Panc1 (cell line): Measurements from ENCODE around the gene AIFM1. TPM values are rescaled to one million over a fixed set of nuclear protein-coding genes. Genes with fewer than 3 reads are reported as not detected.

ENCODE experiments used
- ATAC-seq: fragments of 200-7000 bp; cut with Tn5 transposase; 2 replicates; pipeline ENCODE4 v1.9.1; 2020; ENCODE audit warnings: mild to moderate bottlenecking, moderate library complexity
- BruUV-seq: library from RNA; stranded (reverse); fragments of 400-500 nt; replicated peaks from 2 replicates; lab custom pipeline; 2021; lab: Mats Ljungman, UMichigan
- CTCF ChIA-PET: fragments of 300-600 bp; sonication (Branson Sonifier 250); formaldehyde crosslinking; loops from one replicate; lab custom pipeline; 2022; ENCODE audit warnings: antibody characterized with exemption; lab: Charles Lee
- POLR2A ChIA-PET: fragments of 300-600 bp; sonication (Branson Sonifier 250); formaldehyde crosslinking; loops from one replicate; lab custom pipeline; 2022; ENCODE audit warnings: antibody characterized with exemption; lab: Charles Lee
- DNase-seq: peaks from one replicate; pipeline ENCODE4 v3.0.0-alpha.2; 2010; ENCODE audit warnings: low read depth, low spot score
- H3K27ac ChIP-seq: 2 replicates; pipeline ENCODE4 v1.5.1; 2011; ENCODE audit warnings: mild to moderate bottlenecking, low read length, inconsistent platforms
- H3K27me3 ChIP-seq: fragments of 200-500 bp; sonication (Bioruptor generic); 2 replicates; pipeline ENCODE4 v1.6.0; 2014; ENCODE audit warnings: low read length, inconsistent platforms; ENCODE audit not compliant: control insufficient read depth, insufficient read depth
- H3K36me3 ChIP-seq: fragments of 200-500 bp; sonication (Bioruptor generic); 2 replicates; pipeline ENCODE4 v1.5.1; 2014; ENCODE audit warnings: inconsistent platforms, mild to moderate bottlenecking, low read length, moderate library complexity; ENCODE audit not compliant: control insufficient read depth, insufficient read depth
- H3K4me1 ChIP-seq: 2 replicates; pipeline ENCODE4 v1.5.1; 2011; ENCODE audit warnings: inconsistent platforms, mild to moderate bottlenecking, low read length, moderate library complexity; ENCODE audit not compliant: control insufficient read depth, insufficient read depth
- H3K4me3 ChIP-seq, 2 experiments: 2 replicates each; pipeline ENCODE4 v1.5.1; 2011 to 2012; ENCODE audit warnings: low read depth in 2 of 2, low read length in 2 of 2, mild to moderate bottlenecking in 2 of 2, inconsistent platforms in 1 of 2, moderate library complexity in 1 of 2
- H3K9me3 ChIP-seq: fragments of 200-500 bp; sonication (Bioruptor generic); 2 replicates; pipeline ENCODE4 v1.5.1; 2014; ENCODE audit warnings: low read depth, mild to moderate bottlenecking, inconsistent platforms, low read length, moderate library complexity; ENCODE audit not compliant: control insufficient read depth, insufficient read depth
- POLR2AphosphoS5 ChIP-seq: IDR thresholded peaks from 2 replicates; pipeline ENCODE4 v1.6.1; 2012; ENCODE audit warnings: mild to moderate bottlenecking, low read depth, low read length, moderate library complexity
- SIN3A ChIP-seq: IDR thresholded peaks from 2 replicates; pipeline ENCODE4 v1.6.1; 2012; ENCODE audit warnings: low read depth, mild to moderate bottlenecking, low read length, moderate library complexity, borderline replicate concordance; ENCODE audit not compliant: insufficient read depth
- TCF7L2 ChIP-seq: IDR thresholded peaks from 2 replicates; pipeline ENCODE4 v1.6.1; 2011; ENCODE audit warnings: mild to moderate bottlenecking, low read depth, low read length, inconsistent platforms
- in situ Hi-C: cut with HindIII; loops from 2 replicates; pipeline ENCODE4 v1.10.0; 2016; ENCODE audit warnings: low sequenced_read_pairs, low pct_unique_long_range_greater_than_20kb
- intact Hi-C: fragments of 100-400 bp; cut with micrococcal nuclease; formaldehyde crosslinking; loops from one replicate; pipeline ENCODE4 v1.10.0; 2022; ENCODE audit not compliant: unreplicated experiment
- total RNA-seq: library from RNA; stranded (reverse); gene quantifications from one replicate; pipeline ENCODE4 v1.2.1, GENCODE V29; 2021; ENCODE audit not compliant: unreplicated experiment
- TF ChIP-seq, protein P1 (sequence below), 2 experiments: IDR thresholded peaks; 2 replicates each; pipeline ENCODE4 v1.6.1; 2011 to 2012; ENCODE audit warnings: low read depth in 2 of 2, control low read depth in 1 of 2, low read length in 1 of 2, mild to moderate bottlenecking in 1 of 2, moderate library complexity in 1 of 2; ENCODE audit not compliant: insufficient read depth in 1 of 2
- TF ChIP-seq, protein P2 (sequence below): fragments of 450-650 bp; IDR thresholded peaks from 2 replicates; pipeline ENCODE4 v1.5.1; 2017; ENCODE audit warnings: mild to moderate bottlenecking

The AIFM1 gene
- total RNA-seq, 1 experiment from 2014 or later: 96.6 TPM

DNA sequence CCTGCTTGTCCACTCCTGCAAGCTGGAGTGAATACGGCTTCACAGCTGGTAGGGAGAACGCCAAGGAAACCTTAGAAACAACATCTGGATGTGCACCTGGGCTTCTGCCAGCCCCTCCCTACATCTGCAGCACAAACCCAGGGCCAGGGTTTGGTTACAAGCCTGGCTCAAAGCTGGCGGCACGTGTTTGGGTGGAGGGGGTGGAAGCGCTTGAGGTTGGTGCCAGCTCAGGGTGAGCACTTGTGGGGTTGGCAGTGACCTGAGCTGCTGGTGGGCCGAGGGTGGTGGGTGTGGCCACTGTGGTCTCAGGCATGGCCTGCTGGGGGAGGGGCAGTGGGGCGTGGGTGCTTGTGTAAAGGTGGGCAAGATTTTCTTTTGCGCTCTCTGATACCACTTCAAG, 70.9 kb downstream of the AIFM1 start:
- H3K36me3 ChIP-seq: no peaks in the 10 kb centered on the region
- no peak overlapping the region for H3K4me3 ChIP-seq
- in situ Hi-C loops: no loop called here
- no TSS peak for BruUV-seq
- ATAC-seq: no peak
- POLR2A ChIA-PET: no interaction called here
- no peaks in the 10 kb centered on the region for H3K27me3 ChIP-seq
- no peak overlapping the region for H3K27ac ChIP-seq
- TF ChIP-seq POLR2AphosphoS5 (no peak), TCF7L2 (no peak), SIN3A (no peak)
- TF ChIP-seq, protein P1, sequence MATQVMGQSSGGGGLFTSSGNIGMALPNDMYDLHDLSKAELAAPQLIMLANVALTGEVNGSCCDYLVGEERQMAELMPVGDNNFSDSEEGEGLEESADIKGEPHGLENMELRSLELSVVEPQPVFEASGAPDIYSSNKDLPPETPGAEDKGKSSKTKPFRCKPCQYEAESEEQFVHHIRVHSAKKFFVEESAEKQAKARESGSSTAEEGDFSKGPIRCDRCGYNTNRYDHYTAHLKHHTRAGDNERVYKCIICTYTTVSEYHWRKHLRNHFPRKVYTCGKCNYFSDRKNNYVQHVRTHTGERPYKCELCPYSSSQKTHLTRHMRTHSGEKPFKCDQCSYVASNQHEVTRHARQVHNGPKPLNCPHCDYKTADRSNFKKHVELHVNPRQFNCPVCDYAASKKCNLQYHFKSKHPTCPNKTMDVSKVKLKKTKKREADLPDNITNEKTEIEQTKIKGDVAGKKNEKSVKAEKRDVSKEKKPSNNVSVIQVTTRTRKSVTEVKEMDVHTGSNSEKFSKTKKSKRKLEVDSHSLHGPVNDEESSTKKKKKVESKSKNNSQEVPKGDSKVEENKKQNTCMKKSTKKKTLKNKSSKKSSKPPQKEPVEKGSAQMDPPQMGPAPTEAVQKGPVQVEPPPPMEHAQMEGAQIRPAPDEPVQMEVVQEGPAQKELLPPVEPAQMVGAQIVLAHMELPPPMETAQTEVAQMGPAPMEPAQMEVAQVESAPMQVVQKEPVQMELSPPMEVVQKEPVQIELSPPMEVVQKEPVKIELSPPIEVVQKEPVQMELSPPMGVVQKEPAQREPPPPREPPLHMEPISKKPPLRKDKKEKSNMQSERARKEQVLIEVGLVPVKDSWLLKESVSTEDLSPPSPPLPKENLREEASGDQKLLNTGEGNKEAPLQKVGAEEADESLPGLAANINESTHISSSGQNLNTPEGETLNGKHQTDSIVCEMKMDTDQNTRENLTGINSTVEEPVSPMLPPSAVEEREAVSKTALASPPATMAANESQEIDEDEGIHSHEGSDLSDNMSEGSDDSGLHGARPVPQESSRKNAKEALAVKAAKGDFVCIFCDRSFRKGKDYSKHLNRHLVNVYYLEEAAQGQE (IDR thresholded peaks at IDR 0.05; ENCODE audit: insufficient read depth in 1 of 2, low read depth in 2 of 2, low read length in 1 of 2): no peak
- TF ChIP-seq, protein P2, sequence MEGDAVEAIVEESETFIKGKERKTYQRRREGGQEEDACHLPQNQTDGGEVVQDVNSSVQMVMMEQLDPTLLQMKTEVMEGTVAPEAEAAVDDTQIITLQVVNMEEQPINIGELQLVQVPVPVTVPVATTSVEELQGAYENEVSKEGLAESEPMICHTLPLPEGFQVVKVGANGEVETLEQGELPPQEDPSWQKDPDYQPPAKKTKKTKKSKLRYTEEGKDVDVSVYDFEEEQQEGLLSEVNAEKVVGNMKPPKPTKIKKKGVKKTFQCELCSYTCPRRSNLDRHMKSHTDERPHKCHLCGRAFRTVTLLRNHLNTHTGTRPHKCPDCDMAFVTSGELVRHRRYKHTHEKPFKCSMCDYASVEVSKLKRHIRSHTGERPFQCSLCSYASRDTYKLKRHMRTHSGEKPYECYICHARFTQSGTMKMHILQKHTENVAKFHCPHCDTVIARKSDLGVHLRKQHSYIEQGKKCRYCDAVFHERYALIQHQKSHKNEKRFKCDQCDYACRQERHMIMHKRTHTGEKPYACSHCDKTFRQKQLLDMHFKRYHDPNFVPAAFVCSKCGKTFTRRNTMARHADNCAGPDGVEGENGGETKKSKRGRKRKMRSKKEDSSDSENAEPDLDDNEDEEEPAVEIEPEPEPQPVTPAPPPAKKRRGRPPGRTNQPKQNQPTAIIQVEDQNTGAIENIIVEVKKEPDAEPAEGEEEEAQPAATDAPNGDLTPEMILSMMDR: no peak
- CTCF ChIA-PET: interaction anchor here (1.3 kb wide), 1 partner anchor 15 kb away, joined by 3 read pairs; no protein-coding TSS in a partner anchor
- peaks cover 11% of the 10 kb centered on the region for H3K4me1 ChIP-seq
- no peaks in the 10 kb centered on the region for H3K9me3 ChIP-seq
- intact Hi-C loops: no loop called here
- DNase-seq: no peak

DNA sequence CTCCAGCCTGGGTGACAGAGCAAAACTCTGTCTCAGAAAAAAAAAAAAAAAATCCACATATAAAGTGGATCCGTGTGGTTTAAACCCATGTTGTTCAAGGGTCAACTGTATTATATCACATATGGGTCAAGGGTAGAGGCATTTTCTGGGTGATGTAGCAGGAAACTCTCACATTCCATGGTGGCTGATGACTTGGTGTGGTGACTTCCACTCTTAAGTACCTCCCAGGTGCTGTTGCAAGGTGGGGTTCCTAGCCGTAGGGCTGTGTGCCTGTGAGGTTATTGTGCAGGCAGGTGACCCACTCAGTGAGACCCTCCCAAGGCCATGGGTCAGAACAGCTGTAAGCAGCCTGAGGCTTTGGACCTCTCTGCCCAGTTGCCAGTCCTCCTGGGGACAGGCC, 72.4 kb downstream of the AIFM1 start:
- BruUV-seq: no TSS peak
- POLR2A ChIA-PET: no interaction called here
- ATAC-seq: no peak
- TF ChIP-seq SIN3A (no peak), TCF7L2 (no peak), POLR2AphosphoS5 (no peak)
- TF ChIP-seq, protein P2: no peak
- TF ChIP-seq, protein P1 (IDR thresholded peaks at IDR 0.05; ENCODE audit: insufficient read depth in 1 of 2, low read depth in 2 of 2, low read length in 1 of 2): no peak
- intact Hi-C loops: no loop called here
- Histone ChIP-seq H3K27me3 (no peaks in the 10 kb centered on the region), H3K9me3 (no peaks in the 10 kb centered on the region), H3K4me3 (no peak overlapping the region), H3K36me3 (no peaks in the 10 kb centered on the region), H3K27ac (no peak overlapping the region), H3K4me1 (peaks cover 8% of the 10 kb centered on the region)
- in situ Hi-C loops: no loop called here
- no peak for DNase-seq
- CTCF ChIA-PET: no interaction called here
